IMR-90 (cell line): ENCODE data around the gene CCR9. TPM values are rescaled to one million over a fixed set of nuclear protein-coding genes. Genes with fewer than 3 reads are reported as not detected.

Experiments
- BHLHE40 ChIP-seq: fragments of 150-350 bp; IDR thresholded peaks from 2 replicates; pipeline ENCODE4 v1.6.1; 2016; ENCODE audit warnings: mild to moderate bottlenecking, low read depth, low read length
- polyA plus RNA-seq, 3 experiments: library from polyadenylated mRNA; depleted of rRNA; stranded (reverse); fragments of >200 nt; gene quantifications; 2 replicates each; pipeline ENCODE4 v1.2.3, GENCODE V29; 2012; ENCODE audit warnings: low replicate concordance in 1 of 3
- total RNA-seq: library from RNA; depleted of rRNA; stranded (reverse); fragments of >200 nt; gene quantifications from 2 replicates; pipeline ENCODE4 v1.2.3, GENCODE V29; 2012
- TF ChIP-seq, protein P1 (sequence below): fragments of 150-350 bp; IDR thresholded peaks from 2 replicates; pipeline ENCODE4 v1.6.1; 2016; ENCODE audit warnings: low read depth, mild to moderate bottlenecking, low read length, moderate library complexity, borderline replicate concordance

Gene CCR9
- total and polyA plus RNA-seq, 2 of the 4 experiments (the other 2 are of a cell fraction), result not detected

DNA sequence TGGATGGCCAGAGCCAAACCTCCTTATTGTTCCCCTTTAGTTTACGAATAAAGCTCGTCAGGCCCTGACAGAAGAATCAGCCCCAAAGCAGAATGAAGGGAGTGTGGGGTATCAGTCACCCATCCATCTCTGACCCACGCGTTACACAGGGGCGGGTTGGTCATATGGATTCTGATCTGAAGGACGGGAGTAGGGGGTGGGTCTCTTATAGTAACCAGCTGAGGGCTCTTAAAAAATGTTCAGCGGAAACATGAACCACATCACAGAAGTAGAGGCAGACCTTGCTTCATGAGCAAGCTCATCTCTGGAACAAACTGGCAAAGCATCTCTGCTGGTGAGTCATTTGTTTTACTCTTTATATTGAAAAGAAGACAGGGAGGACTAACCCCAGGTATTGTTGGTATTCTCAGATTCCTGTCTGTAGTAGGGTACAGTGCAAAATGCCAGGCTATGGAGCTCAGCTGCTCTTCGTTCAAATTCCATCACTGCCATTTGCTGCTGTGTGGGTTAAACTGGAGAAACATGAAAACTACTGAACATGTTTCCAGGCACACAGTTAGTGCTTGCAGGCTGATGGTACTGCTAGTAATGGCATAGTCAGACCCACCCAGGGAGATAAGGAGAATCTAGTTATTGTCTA, 57.0 kb downstream of the CCR9 start, which contains the start of gene CXCR6 (continued):
- no peak for TF ChIP-seq BHLHE40
- TF ChIP-seq, protein P1, sequence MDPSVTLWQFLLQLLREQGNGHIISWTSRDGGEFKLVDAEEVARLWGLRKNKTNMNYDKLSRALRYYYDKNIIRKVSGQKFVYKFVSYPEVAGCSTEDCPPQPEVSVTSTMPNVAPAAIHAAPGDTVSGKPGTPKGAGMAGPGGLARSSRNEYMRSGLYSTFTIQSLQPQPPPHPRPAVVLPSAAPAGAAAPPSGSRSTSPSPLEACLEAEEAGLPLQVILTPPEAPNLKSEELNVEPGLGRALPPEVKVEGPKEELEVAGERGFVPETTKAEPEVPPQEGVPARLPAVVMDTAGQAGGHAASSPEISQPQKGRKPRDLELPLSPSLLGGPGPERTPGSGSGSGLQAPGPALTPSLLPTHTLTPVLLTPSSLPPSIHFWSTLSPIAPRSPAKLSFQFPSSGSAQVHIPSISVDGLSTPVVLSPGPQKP, result no peak
